ENCODE measurements around the gene URGCP. TPM values are rescaled to one million over a fixed set of nuclear protein-coding genes. Genes with fewer than 3 reads are reported as not detected.

URGCP gene
- total RNA-seq, 1 donor from 2014 or later = 24.4 TPM

GRCh38 chr7:43876976-43877745 lies 29.2 kb downstream of the URGCP start:
- Mint-ChIP-seq H3K9me3 (ENCODE audit: low read depth) (no peaks in the 10 kb centered on the region), H3K4me3 (ENCODE audit: unreplicated experiment) (no peak overlapping the region), H3K4me1 (ENCODE audit: low read depth) (peaks cover 46% of the 10 kb centered on the region), H3K36me3 (ENCODE audit: low read depth) (peaks cover 32% of the 10 kb centered on the region), H3K27ac (ENCODE audit: unreplicated experiment) (no peak overlapping the region), H3K27me3 (ENCODE audit: low read depth) (no peaks in the 10 kb centered on the region)
- DNase-seq (ENCODE audit: low spot score) = no peak
- TF ChIP-seq, protein P1, sequence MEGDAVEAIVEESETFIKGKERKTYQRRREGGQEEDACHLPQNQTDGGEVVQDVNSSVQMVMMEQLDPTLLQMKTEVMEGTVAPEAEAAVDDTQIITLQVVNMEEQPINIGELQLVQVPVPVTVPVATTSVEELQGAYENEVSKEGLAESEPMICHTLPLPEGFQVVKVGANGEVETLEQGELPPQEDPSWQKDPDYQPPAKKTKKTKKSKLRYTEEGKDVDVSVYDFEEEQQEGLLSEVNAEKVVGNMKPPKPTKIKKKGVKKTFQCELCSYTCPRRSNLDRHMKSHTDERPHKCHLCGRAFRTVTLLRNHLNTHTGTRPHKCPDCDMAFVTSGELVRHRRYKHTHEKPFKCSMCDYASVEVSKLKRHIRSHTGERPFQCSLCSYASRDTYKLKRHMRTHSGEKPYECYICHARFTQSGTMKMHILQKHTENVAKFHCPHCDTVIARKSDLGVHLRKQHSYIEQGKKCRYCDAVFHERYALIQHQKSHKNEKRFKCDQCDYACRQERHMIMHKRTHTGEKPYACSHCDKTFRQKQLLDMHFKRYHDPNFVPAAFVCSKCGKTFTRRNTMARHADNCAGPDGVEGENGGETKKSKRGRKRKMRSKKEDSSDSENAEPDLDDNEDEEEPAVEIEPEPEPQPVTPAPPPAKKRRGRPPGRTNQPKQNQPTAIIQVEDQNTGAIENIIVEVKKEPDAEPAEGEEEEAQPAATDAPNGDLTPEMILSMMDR (IDR thresholded peaks at IDR 0.05) = no peak

- peaks cover 42% of the 10 kb centered on the region for H3K4me1 Mint-ChIP-seq (ENCODE audit: low read depth)
- H3K27ac Mint-ChIP-seq (ENCODE audit: unreplicated experiment) = no peak overlapping the region
- no peaks in the 10 kb centered on the region for H3K27me3 Mint-ChIP-seq (ENCODE audit: low read depth)
- H3K36me3 Mint-ChIP-seq (ENCODE audit: low read depth) = peaks cover 26% of the 10 kb centered on the region
- H3K4me3 Mint-ChIP-seq (ENCODE audit: unreplicated experiment) = no peak overlapping the region
- TF ChIP-seq, protein P1 (IDR thresholded peaks at IDR 0.05) = no peak
- DNase-seq (ENCODE audit: low spot score) = no peak
- no peaks in the 10 kb centered on the region for H3K9me3 Mint-ChIP-seq (ENCODE audit: low read depth)
These were observed 30.2 kb downstream of the URGCP start for GRCh38 chr7:43876241-43876640.

DNA sequence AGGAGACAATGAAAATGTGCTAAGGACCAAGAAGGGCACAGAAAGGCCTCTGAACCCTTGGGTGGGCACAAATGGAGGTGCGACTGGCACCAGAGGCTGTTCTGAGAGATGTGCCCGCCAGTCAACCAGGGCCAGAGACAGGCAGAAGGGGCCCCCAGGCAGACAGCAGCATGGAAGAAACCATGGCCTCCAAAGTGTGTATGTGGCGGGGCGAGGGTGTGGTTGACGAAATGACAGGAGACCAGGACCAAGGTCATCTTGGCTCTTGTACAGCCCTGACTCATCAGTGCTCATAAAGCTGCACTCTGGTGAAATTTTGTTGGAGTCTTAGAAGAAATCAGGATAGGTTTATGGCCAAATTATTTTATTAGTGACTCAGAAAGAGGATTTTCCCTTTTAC lies 33.1 kb downstream of the URGCP start:
- Mint-ChIP-seq H3K27ac (ENCODE audit: unreplicated experiment) (peak overlapping the region; percentile 89), H3K4me3 (ENCODE audit: unreplicated experiment) (peak overlapping the region; percentile 27), H3K4me1 (ENCODE audit: low read depth) (peaks cover 37% of the 10 kb centered on the region), H3K27me3 (ENCODE audit: low read depth) (no peaks in the 10 kb centered on the region), H3K9me3 (ENCODE audit: low read depth) (no peaks in the 10 kb centered on the region), H3K36me3 (ENCODE audit: low read depth) (peaks cover 22% of the 10 kb centered on the region)
- TF ChIP-seq, protein P1 (IDR thresholded peaks at IDR 0.05) = no peak
- DNase-seq (ENCODE audit: low spot score) = no peak

GRCh38 chr7:43872406-43873110 lies 33.8 kb downstream of the URGCP start:
- DNase-seq (ENCODE audit: low spot score) = no peak
- H3K9me3 Mint-ChIP-seq (ENCODE audit: low read depth) = no peaks in the 10 kb centered on the region
- peaks cover 17% of the 10 kb centered on the region for H3K36me3 Mint-ChIP-seq (ENCODE audit: low read depth)
- peaks cover 42% of the 10 kb centered on the region for H3K4me1 Mint-ChIP-seq (ENCODE audit: low read depth)
- H3K27me3 Mint-ChIP-seq (ENCODE audit: low read depth) = no peaks in the 10 kb centered on the region
- TF ChIP-seq, protein P1 (IDR thresholded peaks at IDR 0.05) = no peak
- peak overlapping the region; percentile 89 for H3K27ac Mint-ChIP-seq (ENCODE audit: unreplicated experiment)
- H3K4me3 Mint-ChIP-seq (ENCODE audit: unreplicated experiment) = peak overlapping the region; percentile 27

- peak overlapping the region; percentile 49 for H3K27ac Mint-ChIP-seq (ENCODE audit: unreplicated experiment)
- no peaks in the 10 kb centered on the region for H3K27me3 Mint-ChIP-seq (ENCODE audit: low read depth)
- H3K9me3 Mint-ChIP-seq (ENCODE audit: low read depth) = no peaks in the 10 kb centered on the region
- H3K36me3 Mint-ChIP-seq (ENCODE audit: low read depth) = peaks cover 15% of the 10 kb centered on the region
- no peak for DNase-seq (ENCODE audit: low spot score)
- peaks cover 42% of the 10 kb centered on the region for H3K4me1 Mint-ChIP-seq (ENCODE audit: low read depth)
- H3K4me3 Mint-ChIP-seq (ENCODE audit: unreplicated experiment) = no peak overlapping the region
- TF ChIP-seq, protein P1 (IDR thresholded peaks at IDR 0.05) = no peak
These were observed 35.3 kb downstream of the URGCP start for GRCh38 chr7:43871064-43871463.
